ENCODE measurements around the gene VTA1.
A peak's percentile ranks its signal among the peaks of the same experiment; 100 is the strongest.
"Not testable (repeated sequence)": the region's sequence is repeated elsewhere in the genome, so short reads cannot be mapped to it uniquely, and the experiment has no call there.

The VTA1 gene

GRCh38 chr6:142171351-142171750 is 24.3 kb downstream of the VTA1 start:
- no peak for DNase-seq (ENCODE audit: low read depth in 2 of 2)

- DNase-seq (ENCODE audit: low read depth in 2 of 2): no peak
Observed at GRCh38 chr6:142172758-142173157, 25.7 kb downstream of the VTA1 start.

GRCh38 chr6:142173980-142174379 is 26.9 kb downstream of the VTA1 start:
- DNase-seq (ENCODE audit: low read depth in 2 of 2): no peak

DNA sequence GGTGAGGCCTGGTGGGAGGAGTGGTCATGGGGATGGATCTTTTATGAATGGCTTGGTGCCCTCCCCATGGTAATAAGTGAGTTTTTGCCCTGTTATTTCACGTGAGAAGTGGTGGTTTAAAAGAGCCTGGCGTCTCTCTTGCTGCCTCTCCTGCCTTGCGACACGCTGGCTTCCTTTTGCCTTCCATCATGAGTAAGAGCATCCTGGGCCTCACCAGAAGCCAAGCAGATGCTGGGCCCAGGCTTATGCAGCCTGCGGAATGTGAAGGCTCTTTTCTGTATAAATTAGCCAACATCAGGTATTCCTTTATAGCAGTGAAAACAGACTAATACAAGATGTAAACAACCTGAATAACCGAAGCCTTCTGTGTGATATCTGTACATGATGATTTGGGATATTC is 27.6 kb downstream of the VTA1 start:
- DNase-seq (ENCODE audit: low read depth in 2 of 2): no peak

DNA sequence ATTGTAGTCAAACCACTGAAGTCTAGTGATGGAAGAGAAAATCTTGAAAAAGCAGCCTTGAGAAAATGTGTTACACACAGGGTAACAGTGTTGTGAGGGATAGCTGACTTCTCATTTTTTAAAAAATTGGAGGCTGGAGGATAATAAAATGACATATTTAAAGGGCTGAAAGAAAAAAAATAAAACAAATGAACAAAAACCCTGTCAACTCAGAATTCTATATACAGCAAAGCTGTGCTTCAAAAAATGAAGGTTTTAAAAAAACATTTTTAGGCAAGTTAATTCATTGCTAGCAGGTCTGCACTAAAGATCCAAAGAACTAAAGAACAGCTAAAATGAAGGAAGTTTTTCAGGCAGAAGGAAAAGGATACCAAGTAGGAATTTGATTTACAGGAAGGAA is 31.1 kb downstream of the VTA1 start:
- no peak for DNase-seq (ENCODE audit: low read depth in 2 of 2)

DNA sequence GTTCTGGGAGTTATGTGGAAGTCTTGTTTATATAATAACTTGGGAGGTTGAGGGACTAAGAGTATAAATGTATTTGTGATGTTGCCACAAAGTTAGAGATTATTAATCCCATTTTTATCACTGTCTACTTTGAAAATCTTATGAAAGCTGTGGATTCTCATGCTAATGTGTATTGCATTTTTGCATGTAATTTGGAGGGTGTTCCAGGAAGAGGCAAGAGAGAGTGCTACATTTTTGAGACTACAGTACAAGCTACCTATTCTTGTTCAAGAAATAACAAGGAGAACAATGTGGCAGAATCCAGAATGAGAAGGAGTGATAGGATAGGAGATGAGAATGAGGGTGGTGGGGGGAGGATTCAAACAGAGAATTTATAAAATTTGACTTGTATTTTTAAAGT is 34.9 kb downstream of the VTA1 start:
- DNase-seq (ENCODE audit: low read depth in 2 of 2): no peak

DNA sequence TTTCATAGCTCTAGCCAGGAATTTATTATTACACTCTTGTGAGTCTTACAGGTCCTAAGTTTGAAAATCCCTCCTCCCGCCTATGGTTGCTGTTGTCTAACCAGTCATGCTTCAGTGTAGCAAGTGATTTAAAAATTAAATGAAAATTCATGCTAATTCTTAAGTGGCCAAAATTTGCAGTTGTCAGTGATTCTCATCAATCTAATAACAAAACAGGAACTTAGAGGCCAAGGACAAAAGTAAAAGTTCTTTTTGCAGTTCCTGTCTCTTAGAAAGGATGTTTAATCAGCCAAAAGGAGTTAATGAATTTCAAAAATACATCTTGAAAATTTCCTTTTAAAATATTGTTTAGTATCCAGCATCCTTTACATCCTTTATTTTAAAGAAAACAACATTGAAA is 36.3 kb downstream of the VTA1 start:
- no peak for DNase-seq (ENCODE audit: low read depth in 2 of 2)

DNA sequence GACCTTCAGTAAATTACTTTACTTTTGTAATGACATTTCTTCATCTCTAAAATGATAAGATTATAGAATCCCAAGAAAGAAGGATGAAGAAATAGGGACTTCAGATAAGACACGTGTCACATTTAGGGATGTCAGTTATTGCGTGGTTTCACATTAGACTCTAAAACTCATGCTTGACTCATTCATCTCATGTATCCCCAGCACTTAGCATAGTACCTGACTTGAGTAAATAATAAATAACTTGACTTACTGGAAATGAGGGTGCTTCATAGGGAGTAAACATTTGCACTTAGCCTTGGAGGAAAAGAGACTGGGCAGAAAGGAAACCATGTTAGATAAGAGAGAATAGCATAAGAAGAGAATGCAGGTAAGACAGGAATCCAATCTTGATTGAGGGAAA is 37.2 kb downstream of the VTA1 start:
- no peak for DNase-seq (ENCODE audit: low read depth in 2 of 2)

GRCh38 chr6:142185641-142186040 is 38.6 kb downstream of the VTA1 start:
- no peak for DNase-seq (ENCODE audit: low read depth in 2 of 2)

DNA sequence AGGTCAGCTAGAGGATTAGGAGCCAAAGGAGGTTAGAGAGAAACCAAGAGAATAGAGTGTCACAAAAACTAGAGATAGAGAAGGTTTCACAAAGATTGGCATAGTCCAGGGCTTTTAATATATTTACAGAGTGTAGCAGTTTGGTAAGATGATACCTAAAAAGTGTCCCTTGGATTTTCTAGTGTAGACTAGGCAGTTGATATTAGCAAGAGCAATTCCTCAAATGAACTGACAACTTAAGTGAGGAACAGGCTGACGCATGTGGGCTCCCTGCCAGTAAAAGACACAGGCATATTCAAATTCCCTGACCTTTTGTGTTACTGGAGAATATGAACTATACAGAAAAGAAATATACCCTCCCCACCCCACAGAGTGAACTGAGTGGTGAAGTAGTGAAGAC is 40.1 kb downstream of the VTA1 start:
- no peak for DNase-seq (ENCODE audit: low read depth in 2 of 2)

DNA sequence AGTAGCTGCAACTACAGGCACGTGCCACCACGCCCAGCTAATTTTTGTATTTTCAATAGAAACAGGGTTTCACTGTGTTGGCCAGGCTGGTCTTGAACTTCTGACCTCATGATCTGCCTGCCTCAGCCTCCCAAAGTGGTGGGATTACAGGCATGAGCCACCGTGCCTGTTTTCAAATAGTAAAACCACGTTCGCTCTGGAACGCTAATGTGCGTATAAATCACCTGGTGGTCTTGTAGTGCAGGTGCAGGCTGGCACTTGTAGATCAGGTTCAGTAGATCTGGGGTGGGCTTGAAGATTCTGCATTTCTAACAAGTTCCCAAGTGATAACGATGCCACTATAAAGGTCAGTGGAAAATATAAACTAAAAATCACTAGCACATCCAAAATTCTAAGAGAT is 41.3 kb downstream of the VTA1 start:
- DNase-seq (ENCODE audit: low read depth in 2 of 2): not testable (repeated sequence)

- DNase-seq (ENCODE audit: low read depth in 2 of 2): no peak
Observed at GRCh38 chr6:142189057-142189456, 42.0 kb downstream of the VTA1 start.

DNA sequence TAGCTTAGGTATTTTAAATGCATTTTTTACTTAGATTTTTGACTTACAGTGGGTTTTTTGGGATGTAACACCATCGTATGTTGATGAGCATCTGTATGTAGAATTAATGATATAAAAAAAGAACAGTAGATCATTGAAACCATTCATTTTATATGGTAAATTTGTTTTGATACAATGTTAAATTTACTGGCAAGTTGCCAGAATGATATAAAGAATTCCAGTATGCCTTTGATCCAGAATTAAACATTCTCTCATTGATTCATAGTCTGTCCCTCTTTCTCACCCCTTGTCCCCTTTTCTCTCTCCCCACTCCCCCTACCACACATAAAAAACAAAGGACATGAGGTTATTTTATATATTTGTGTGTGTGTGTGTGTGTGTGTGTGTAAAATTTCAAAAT is 45.3 kb downstream of the VTA1 start:
- no peak for DNase-seq (ENCODE audit: low read depth in 2 of 2)

- DNase-seq (ENCODE audit: low read depth in 2 of 2): no peak
Observed at GRCh38 chr6:142193621-142194020, 46.6 kb downstream of the VTA1 start.

DNA sequence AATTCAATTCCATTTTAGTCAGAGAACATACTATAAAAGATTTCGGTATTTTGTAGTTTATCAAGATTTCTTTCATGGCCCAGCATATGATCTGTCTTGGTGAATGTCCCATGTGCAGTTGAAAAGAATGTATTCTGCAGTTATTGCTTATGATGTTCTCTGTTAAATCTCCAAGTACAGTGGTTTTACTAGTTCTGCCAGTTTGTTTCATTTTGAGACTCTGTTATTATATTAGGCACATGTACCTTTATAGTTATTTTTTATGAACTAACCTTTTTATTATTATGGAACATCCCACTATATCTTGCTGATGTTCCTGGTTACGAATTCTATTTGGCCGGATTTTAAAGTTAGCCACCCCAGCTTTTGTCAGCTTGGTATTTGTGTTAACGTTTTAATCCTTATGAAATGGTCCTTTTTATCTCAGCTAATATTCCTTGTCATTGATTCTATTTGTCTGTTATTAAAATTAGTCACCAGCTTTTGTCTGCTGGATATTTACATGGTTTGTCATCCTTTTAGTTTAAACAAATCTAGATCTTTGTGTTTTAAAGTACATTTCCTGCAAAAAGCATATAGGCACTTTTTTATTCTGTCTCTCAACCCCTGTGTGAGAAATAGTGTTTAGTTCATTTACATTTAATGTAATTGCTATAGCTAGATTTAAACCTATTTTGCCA is 48.9 kb downstream of the VTA1 start:
- DNase-seq (ENCODE audit: low read depth in 2 of 2): no peak

DNA sequence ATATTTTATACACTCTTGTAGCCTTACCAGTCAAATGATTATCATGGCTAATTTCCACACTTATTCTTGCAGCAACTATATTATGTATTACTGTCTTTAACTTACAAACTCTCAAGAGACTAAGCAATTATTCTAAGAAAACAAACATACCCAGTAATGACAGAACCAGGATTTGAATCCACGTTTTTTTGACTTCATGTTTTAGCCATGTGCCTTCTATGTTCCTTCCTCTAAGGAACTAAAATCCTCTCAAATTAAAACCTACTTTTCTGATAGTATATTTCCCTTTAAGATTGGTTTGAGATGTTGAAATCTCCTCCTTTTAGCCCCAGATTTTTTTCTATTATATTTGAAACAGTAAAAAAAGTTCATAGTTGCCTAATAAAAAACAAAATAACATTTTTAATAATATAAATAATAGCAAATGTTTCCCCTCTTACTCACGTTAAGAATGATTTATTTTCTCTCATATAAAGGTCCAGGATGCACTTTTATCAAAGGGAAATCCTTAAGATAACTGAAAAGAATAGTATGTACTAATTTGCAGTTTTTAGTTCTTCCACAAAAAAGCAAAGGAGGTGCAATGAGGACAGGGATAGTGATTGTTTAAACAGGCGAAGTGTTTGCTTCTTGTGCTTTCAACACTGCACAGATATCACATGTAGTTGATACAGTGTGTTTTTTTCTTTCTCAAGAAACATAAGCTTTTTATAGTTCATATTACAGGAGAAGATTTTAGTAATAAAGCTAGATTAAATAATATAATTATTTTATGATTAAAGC is 54.0 kb downstream of the VTA1 start:
- no peak for DNase-seq (ENCODE audit: low read depth in 2 of 2)

GRCh38 chr6:142207265-142207877 is 60.3 kb downstream of the VTA1 start:
- DNase-seq (ENCODE audit: low read depth in 2 of 2): peak; percentile 2 to 4

- DNase-seq (ENCODE audit: low read depth in 2 of 2): no peak
Observed at GRCh38 chr6:142210606-142211005, 63.5 kb downstream of the VTA1 start.

GRCh38 chr6:142213402-142213801 is 66.3 kb downstream of the VTA1 start:
- no peak for DNase-seq (ENCODE audit: low read depth in 2 of 2)

- DNase-seq (ENCODE audit: low read depth in 2 of 2): no peak
Observed at GRCh38 chr6:142218446-142218845, 71.4 kb downstream of the VTA1 start.

DNA sequence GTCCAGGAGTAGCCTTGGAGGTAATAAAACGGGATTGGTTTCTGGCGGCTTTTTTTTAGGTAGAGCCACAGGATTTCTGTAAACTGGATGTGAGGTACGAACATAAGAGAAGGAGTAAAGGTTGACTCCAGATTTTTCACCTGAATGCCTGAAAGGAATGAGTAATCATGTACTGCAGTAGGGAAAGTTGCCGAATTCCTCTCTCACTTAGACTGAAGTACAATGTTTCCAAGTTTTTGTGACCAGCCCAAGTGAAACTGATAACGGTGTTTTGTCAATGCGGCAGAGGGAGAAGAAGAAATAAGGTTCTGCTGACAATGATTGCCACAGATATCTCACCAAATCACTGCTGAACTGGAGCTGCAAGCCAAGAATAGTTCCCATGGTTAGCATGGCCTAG is 75.0 kb downstream of the VTA1 start:
- DNase-seq (ENCODE audit: low read depth in 2 of 2): no peak

- DNase-seq (ENCODE audit: low read depth in 2 of 2): no peak
Observed at GRCh38 chr6:142223938-142224337, 76.9 kb downstream of the VTA1 start.

GRCh38 chr6:142225115-142225514 is 78.1 kb downstream of the VTA1 start:
- DNase-seq (ENCODE audit: low read depth in 2 of 2): no peak
